Activated CD4-positive, alpha-beta T cell treated with anti-CD3 and anti-CD28 coated beads, Interleukin-2, amount 10 ng/mL, durations not matched to agents 7 days and 5 days (primary cell): ENCODE measurements around the gene C4orf50. TPM values are rescaled to one million over a fixed set of nuclear protein-coding genes. Genes with fewer than 3 reads are reported as not detected.

ENCODE experiments used
- CTCF ChIA-PET: fragments of 350-600 bp; sonication (Branson Sonifier 250); formaldehyde crosslinking; loops from one replicate; lab custom pipeline; 2021; ENCODE audit warnings: antibody characterized with exemption; lab: Charles Lee
- POLR2A ChIA-PET: fragments of 350-600 bp; sonication (Branson Sonifier 250); formaldehyde crosslinking; loops from one replicate; lab custom pipeline; 2021; ENCODE audit warnings: antibody characterized with exemption; lab: Charles Lee
- DNase-seq: peaks from one replicate; pipeline ENCODE4 v3.0.0-alpha.2; 2020
- H3K27ac Mint-ChIP-seq: one replicate; pipeline ENCODE4 v1.8.0; 2021; ENCODE audit warnings: mild to moderate bottlenecking, moderate library complexity, mixed read lengths
- H3K27me3 Mint-ChIP-seq: one replicate; pipeline ENCODE4 v1.8.0; 2021; ENCODE audit warnings: mixed read lengths
- H3K36me3 Mint-ChIP-seq: one replicate; pipeline ENCODE4 v1.8.0; 2021; ENCODE audit warnings: low read depth, mixed read lengths
- H3K4me1 Mint-ChIP-seq: one replicate; pipeline ENCODE4 v1.8.0; 2021; ENCODE audit warnings: mixed read lengths
- H3K4me3 Mint-ChIP-seq: one replicate; pipeline ENCODE4 v1.8.0; 2021; ENCODE audit warnings: mild to moderate bottlenecking, moderate library complexity, mixed read lengths
- H3K9me3 Mint-ChIP-seq: one replicate; pipeline ENCODE4 v1.8.0; 2021; ENCODE audit warnings: mixed read lengths
- total RNA-seq, 2 experiments: library from RNA; stranded (reverse); gene quantifications; one replicate each; pipeline ENCODE4 v1.2.3, GENCODE V29; 2021

The C4orf50 gene
- total RNA-seq, 2 experiments from 2014 or later = 0.21 to 0.27 TPM

DNA sequence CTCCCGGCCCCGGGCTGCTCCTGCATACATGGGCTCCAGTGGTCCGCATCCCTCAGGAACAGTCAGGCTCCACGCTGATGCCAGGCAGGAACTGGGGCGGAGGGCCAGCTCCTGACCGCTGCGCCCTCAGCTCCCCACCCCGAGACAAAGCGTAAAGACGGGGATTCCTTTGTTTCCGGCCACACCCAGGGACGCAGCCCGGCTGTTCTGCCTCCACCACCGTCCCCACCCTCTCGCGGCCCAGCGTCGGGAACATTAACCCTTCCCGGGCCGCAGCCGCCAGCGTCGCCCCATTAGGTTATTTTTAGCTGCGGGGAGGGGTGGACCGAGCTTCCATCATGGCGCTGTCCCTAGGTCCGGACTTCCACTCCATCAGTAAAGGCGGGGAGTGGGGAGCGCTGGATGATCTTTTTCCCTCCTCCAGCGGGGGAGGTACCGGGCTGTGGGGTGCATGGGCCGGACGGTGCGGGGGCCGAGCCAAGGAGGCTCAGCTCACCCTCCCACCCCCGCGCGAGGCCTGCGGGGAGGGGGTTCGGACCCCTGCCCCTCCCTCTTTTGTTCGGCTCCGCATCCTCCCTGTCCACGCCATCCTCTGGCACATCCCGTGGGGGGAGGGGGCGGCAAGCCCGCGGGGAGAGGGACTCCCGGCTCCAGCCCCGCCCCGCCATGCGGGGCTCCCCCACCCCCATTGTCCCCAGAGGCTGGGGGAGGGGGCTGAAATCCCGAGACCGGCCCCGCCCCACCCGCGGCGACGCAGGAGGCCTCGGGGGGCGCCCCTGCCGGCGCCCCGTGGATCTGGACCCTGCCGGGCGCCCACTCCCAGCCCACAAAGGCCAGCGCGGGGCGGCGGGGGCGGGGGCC, 130.6 kb downstream of the C4orf50 start:
- peaks cover 73% of the 10 kb centered on the region for H3K27me3 Mint-ChIP-seq
- ChIA-PET POLR2A (no interaction called here), CTCF (no interaction called here)
- DNase-seq = no peak
- no peaks in the 10 kb centered on the region for H3K9me3 Mint-ChIP-seq
- no peaks in the 10 kb centered on the region for H3K36me3 Mint-ChIP-seq
- H3K4me1 Mint-ChIP-seq = peaks cover 4% of the 10 kb centered on the region
- no peak overlapping the region for H3K27ac Mint-ChIP-seq
- no peak overlapping the region for H3K4me3 Mint-ChIP-seq

DNA sequence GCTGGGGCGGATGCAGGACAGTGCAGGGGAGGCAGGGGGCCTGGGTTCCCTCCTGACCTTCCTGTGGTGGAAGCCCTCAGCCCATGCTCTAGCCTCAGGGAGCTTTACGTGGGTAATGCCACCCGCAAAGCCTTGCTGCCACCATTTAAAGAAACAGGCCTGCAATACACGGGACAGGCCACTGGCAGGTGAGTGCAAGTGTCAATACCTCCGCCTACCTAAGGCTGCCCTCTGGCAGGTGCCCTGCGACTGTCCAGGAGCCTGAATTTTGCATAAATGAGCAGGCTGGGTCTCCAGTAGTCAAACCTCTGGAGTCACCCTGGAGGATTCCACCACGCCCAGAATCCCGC, 131.2 kb downstream of the C4orf50 start:
- Mint-ChIP-seq H3K27me3 (peaks cover 74% of the 10 kb centered on the region), H3K36me3 (no peaks in the 10 kb centered on the region), H3K4me3 (no peak overlapping the region), H3K4me1 (peaks cover 4% of the 10 kb centered on the region), H3K9me3 (no peaks in the 10 kb centered on the region), H3K27ac (no peak overlapping the region)
- no peak for DNase-seq
- ChIA-PET CTCF (no interaction called here), POLR2A (no interaction called here)

DNA sequence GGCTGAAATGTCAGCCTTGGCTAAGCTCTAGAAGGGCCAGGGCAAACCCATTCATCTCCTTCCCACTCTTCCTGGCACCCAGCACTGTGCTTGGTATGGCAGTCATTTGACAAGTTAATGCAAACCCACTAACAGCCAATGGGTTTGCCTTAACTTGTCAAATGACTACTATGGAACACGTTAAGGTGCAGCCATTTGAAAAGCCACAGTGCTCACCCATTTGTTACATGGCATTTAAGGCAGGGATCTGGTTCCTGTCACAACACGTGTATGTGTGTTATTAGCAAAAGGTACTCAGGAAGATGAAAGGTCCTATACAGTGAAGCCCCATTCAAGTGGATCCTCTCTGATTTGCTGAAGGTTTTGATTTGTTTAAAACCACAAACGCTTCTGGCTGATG, 132.5 kb downstream of the C4orf50 start:
- Mint-ChIP-seq H3K36me3 (no peaks in the 10 kb centered on the region), H3K27me3 (peaks cover 66% of the 10 kb centered on the region), H3K9me3 (no peaks in the 10 kb centered on the region), H3K27ac (no peak overlapping the region), H3K4me1 (peaks cover 4% of the 10 kb centered on the region), H3K4me3 (no peak overlapping the region)
- ChIA-PET POLR2A (no interaction called here), CTCF (no interaction called here)
- DNase-seq = no peak

DNA sequence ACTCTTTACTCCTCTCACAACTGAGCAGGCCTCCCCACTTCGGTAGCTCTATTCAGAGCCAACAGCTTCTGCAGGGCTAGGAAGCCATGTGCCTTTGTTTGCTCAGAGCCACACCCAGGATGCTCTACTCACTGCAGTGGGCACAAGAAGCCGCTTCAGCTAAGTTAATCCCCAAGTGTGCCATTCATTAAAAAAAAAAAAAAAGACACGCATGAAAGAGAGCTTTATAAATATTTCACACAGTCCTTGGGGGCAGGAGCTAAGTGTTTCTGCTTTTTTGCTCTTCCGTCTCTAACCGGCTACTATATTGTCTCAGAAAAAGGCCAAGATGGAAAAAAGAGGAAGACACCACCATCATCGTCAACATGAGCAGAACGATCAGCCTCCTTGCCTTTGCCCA, 133.4 kb downstream of the C4orf50 start:
- no peak for DNase-seq
- Mint-ChIP-seq H3K27me3 (peaks cover 59% of the 10 kb centered on the region), H3K4me3 (no peak overlapping the region), H3K9me3 (no peaks in the 10 kb centered on the region), H3K4me1 (peaks cover 4% of the 10 kb centered on the region), H3K27ac (no peak overlapping the region), H3K36me3 (no peaks in the 10 kb centered on the region)
- ChIA-PET POLR2A (no interaction called here), CTCF (interaction anchor here (0.6 kb wide), 1 partner anchor 161 kb away, joined by 4 read pairs; no protein-coding TSS in a partner anchor)

DNA sequence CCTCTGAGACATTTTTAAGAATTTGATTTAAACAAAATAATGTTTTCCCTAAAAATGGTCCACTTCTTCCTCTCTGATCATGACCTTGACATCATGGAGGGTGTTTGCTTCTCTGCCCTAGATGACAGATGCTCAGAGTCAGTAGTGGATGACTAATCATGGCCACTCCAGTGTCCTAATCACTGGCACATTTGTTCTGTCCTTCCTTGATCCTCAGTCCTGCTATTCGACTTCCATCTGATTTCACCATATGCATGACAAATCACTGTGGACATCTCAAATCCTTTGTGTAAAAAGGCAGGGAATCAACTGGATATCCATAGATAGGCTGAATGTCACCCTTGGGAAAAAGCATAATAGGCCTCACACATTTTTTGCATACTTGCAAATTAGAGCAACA, 134.3 kb downstream of the C4orf50 start:
- Mint-ChIP-seq H3K9me3 (no peaks in the 10 kb centered on the region), H3K4me3 (no peak overlapping the region), H3K27me3 (peaks cover 53% of the 10 kb centered on the region), H3K36me3 (no peaks in the 10 kb centered on the region), H3K27ac (no peak overlapping the region), H3K4me1 (peaks cover 3% of the 10 kb centered on the region)
- DNase-seq = no peak
- CTCF ChIA-PET = no interaction called here
- POLR2A ChIA-PET = no interaction called here

DNA sequence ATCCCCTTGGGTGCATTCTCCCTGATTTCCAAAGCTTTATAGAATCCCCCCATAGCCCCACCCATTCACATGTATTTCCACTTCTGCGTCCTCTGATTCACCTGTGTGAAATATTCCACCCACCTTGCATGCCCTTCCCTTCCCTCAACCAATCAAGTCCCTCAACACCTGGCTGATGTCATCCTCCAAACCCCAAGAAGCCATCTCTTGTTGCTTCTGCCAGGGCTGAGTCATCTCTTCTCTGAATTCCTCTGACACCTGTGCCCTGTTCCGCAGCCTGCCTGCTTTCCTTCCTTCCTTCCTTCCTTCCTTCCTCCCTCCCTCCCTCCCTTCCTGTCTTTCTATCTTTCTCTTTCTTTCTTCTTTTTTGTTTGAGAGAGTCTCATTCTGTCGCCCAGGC, 135.3 kb downstream of the C4orf50 start:
- Mint-ChIP-seq H3K27me3 (peaks cover 52% of the 10 kb centered on the region), H3K4me3 (no peak overlapping the region)
- CTCF ChIA-PET = interaction anchor here (0.7 kb wide), 1 partner anchor 13 kb away, joined by 3 read pairs; no protein-coding TSS in a partner anchor

DNA sequence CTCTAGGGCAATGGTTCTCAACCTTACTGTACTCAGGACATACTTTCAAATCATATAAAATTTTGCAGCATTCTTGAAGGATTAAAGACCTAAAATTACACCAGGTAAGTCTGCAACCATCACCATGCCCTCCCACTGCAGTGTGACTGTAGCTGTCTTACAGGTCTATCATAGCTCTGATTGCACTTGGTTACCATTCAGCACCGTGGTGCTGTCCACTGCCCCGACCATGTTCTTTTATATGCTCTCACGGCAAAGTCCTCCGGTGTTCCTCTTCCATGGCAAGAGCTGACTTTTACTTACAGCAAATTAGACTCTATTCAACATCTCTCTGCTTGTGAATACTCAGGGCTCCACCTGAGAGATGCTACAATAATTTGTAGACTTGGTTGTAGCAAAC, 136.9 kb downstream of the C4orf50 start:
- H3K27ac Mint-ChIP-seq = no peak overlapping the region
- POLR2A ChIA-PET = no interaction called here
- no peaks in the 10 kb centered on the region for H3K9me3 Mint-ChIP-seq
- CTCF ChIA-PET = interaction anchor here (0.5 to 0.6 kb wide), 2 partner anchors 1088 to 1247 kb away, joined by 3 read pairs; no protein-coding TSS in a partner anchor
- no peaks in the 10 kb centered on the region for H3K36me3 Mint-ChIP-seq
- H3K4me1 Mint-ChIP-seq = no peaks in the 10 kb centered on the region
- H3K4me3 Mint-ChIP-seq = no peak overlapping the region
- DNase-seq = no peak
- H3K27me3 Mint-ChIP-seq = peaks cover 41% of the 10 kb centered on the region

More for the DNA sequence above, 135.3 kb downstream of the C4orf50 start:
- Mint-ChIP-seq H3K36me3 (no peaks in the 10 kb centered on the region), H3K9me3 (no peaks in the 10 kb centered on the region), H3K4me1 (no peaks in the 10 kb centered on the region), H3K27ac (no peak overlapping the region)
- no peak for DNase-seq
- POLR2A ChIA-PET = no interaction called here

DNA sequence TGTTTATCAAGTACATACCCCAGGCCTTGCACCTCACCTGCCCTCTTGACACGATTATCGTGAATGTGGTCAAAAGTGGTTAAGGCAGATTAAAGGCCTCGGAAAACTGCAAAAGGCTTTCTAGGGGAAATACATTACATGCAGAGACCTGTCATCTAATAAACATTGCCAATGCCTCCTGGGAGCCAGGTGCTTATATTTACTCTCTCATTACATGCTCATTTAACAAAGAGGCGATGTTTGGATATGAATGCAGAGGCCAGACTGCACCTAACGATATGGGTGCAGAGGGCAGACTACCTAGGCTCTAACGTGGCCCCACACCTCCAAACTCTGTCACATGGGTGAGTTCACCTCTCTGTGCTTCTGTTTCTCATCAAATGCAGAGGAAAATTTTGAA, 139.9 kb downstream of the C4orf50 start:
- Mint-ChIP-seq H3K27ac (no peak overlapping the region), H3K4me1 (no peaks in the 10 kb centered on the region), H3K4me3 (no peak overlapping the region), H3K36me3 (no peaks in the 10 kb centered on the region), H3K9me3 (peaks cover 2% of the 10 kb centered on the region), H3K27me3 (peaks cover 19% of the 10 kb centered on the region)
- ChIA-PET CTCF (no interaction called here), POLR2A (no interaction called here)
- no peak for DNase-seq

DNA sequence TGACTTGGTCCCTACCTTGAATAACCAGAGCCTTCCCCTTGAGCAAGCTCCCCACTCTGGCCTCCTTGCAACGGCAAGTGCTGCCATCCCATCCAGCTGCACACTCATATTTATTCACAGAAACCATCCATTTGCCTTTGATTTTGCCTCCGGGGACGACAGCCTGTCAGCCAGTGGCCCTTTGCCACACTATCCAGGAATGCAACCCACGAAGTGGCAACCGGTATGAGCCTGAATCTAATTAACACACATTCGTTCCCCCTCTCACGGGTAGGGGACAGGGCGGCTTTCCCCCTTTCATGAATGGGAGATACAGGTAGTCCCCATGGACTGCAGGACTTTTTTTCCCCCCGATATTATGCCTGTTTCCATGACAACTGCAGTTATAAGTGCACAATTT, 140.8 kb downstream of the C4orf50 start:
- H3K27me3 Mint-ChIP-seq = peaks cover 15% of the 10 kb centered on the region
- H3K36me3 Mint-ChIP-seq = no peaks in the 10 kb centered on the region
- H3K4me1 Mint-ChIP-seq = no peaks in the 10 kb centered on the region
- peaks cover 5% of the 10 kb centered on the region for H3K9me3 Mint-ChIP-seq
- ChIA-PET POLR2A (no interaction called here), CTCF (no interaction called here)
- DNase-seq = no peak
- H3K4me3 Mint-ChIP-seq = no peak overlapping the region
- H3K27ac Mint-ChIP-seq = no peak overlapping the region

DNA sequence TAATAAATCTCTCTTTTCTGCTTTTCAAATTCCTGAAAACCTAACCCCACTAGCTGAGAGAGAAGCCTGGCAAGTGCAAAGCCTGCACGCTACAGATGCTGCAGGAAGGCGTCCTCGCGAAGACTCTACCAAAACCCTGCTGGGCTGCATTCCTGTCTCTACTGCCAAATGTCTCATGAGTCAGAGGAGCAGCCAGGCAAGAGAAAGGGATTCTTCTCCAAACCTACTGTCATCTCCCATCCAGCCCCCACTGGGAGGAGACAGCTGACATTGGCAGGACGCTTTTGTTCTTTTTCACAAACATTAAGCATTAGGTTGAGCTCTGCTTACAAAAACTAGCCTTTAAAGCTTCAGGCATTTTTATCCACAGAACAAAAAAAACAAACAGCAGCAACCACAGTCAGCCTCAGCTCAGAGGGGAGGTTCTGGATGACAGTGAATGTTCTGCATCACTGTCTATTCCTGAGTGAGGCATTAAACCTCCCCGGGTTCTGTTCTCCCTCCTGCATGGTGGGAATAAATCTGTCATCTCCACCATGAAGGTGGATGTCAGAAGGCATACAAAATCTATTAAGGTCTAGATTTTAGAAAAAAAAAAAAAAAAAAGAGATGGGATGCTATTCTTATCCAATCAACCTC, 143.3 kb downstream of the C4orf50 start:
- no peak for DNase-seq
- H3K9me3 Mint-ChIP-seq = peaks cover 5% of the 10 kb centered on the region
- H3K36me3 Mint-ChIP-seq = no peaks in the 10 kb centered on the region
- POLR2A ChIA-PET = no interaction called here
- CTCF ChIA-PET = no interaction called here
- no peak overlapping the region for H3K27ac Mint-ChIP-seq
- peaks cover 9% of the 10 kb centered on the region for H3K4me1 Mint-ChIP-seq
- H3K4me3 Mint-ChIP-seq = no peak overlapping the region
- H3K27me3 Mint-ChIP-seq = peaks cover 11% of the 10 kb centered on the region

DNA sequence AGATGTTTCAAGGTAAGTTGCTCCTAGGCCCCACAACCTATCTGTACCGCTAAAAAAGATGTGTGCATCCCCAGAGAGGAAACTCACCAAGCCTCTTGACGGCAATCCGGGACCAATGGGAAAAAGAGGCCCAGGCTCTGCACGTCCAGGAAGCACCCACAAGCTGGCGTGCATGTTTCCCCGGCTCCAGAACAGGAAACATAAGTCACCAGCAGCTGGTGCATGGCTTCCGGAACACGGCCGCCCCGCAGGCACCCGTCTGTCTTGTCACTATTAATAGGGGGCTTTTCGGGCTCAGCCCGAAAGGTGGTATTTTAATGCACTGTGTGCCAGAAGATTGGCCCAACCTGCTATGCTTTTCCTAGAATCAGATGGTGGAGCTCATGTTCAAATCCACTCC, 147.5 kb downstream of the C4orf50 start:
- H3K27me3 Mint-ChIP-seq = peaks cover 10% of the 10 kb centered on the region
- no peak for DNase-seq
- ChIA-PET CTCF (interaction anchor here (0.6 to 1.5 kb wide), 3 partner anchors 12 to 260 kb away, joined by 3 read pairs; no protein-coding TSS in a partner anchor), POLR2A (no interaction called here)
- no peaks in the 10 kb centered on the region for H3K36me3 Mint-ChIP-seq
- H3K9me3 Mint-ChIP-seq = peaks cover 5% of the 10 kb centered on the region
- H3K4me1 Mint-ChIP-seq = peaks cover 31% of the 10 kb centered on the region
- no peak overlapping the region for H3K27ac Mint-ChIP-seq
- no peak overlapping the region for H3K4me3 Mint-ChIP-seq

DNA sequence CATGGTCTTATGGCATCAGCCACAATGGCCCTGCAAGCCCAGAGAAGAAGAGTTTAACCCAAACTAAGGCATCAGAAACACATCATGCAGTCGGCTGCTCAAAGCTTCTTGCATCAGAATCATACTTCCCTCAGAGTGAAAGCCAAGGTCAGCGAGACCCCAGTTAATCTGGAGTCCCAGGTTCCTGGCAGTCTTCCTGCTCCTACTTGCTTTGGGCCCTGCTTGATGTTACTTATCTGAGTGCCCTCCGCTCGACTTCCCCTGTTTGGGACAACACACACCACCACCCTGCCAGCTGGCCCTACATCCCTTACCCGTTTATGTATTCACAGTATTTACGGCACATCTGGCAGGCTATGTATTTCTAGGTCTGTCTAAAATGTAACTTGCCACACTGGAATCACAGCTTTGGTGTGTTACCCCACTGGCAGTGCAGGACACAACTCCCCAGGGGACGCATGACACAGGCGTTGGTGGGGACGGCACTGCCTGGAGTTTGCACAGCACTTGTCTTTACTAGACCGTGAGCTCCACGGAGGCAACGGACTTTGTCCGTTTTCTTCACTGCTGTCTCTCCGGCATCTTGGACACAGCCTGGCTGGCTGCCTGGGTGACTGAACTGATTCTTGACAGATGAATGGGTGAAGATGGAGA, 148.1 kb downstream of the C4orf50 start:
- Mint-ChIP-seq H3K27ac (no peak overlapping the region), H3K4me1 (peaks cover 34% of the 10 kb centered on the region), H3K9me3 (peaks cover 5% of the 10 kb centered on the region), H3K36me3 (no peaks in the 10 kb centered on the region), H3K27me3 (peaks cover 10% of the 10 kb centered on the region), H3K4me3 (no peak overlapping the region)
- POLR2A ChIA-PET = no interaction called here
- DNase-seq = no peak
- CTCF ChIA-PET = interaction anchor here (1.2 to 1.5 kb wide), 2 partner anchors 13 to 22 kb away, joined by 3 read pairs; no protein-coding TSS in a partner anchor

DNA sequence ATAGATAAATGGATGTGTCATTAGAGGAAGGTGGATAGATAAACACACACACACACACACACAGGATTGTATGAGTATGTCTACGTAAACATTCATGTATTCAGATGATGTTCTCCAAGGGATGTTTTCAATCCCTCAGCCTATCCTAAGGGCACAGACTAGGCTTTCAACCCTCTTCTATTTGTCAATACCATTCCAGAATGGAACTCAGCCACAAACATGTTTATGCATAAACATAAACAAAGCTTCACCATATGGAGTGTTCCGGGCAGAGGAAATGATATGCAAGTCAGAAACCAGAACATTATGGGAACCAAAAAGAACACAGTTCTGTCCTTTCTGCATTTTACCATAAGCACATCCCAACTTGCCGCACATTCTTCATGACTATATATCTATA, 150.4 kb downstream of the C4orf50 start:
- Mint-ChIP-seq H3K4me3 (no peak overlapping the region), H3K27ac (no peak overlapping the region), H3K4me1 (peaks cover 52% of the 10 kb centered on the region), H3K9me3 (peaks cover 2% of the 10 kb centered on the region), H3K27me3 (peaks cover 5% of the 10 kb centered on the region), H3K36me3 (no peaks in the 10 kb centered on the region)
- ChIA-PET CTCF (no interaction called here), POLR2A (no interaction called here)
- no peak for DNase-seq
